Hematopoietic multipotent progenitor cell treated with erythropoietin and hydrocortisone succinate and interleukin-3 and kit ligand, for 15 days (in vitro differentiated cells): Measurements from ENCODE around the gene DNAJC27.
"Not testable (repeated sequence)": the region's sequence is repeated elsewhere in the genome, so short reads cannot be mapped to it uniquely, and the experiment has no call there.

Experiments used
- DNase-seq: peaks from one replicate; pipeline ENCODE4 v3.0.0-alpha.2; 2015; ENCODE audit warnings: low spot score

The DNAJC27 gene

DNA sequence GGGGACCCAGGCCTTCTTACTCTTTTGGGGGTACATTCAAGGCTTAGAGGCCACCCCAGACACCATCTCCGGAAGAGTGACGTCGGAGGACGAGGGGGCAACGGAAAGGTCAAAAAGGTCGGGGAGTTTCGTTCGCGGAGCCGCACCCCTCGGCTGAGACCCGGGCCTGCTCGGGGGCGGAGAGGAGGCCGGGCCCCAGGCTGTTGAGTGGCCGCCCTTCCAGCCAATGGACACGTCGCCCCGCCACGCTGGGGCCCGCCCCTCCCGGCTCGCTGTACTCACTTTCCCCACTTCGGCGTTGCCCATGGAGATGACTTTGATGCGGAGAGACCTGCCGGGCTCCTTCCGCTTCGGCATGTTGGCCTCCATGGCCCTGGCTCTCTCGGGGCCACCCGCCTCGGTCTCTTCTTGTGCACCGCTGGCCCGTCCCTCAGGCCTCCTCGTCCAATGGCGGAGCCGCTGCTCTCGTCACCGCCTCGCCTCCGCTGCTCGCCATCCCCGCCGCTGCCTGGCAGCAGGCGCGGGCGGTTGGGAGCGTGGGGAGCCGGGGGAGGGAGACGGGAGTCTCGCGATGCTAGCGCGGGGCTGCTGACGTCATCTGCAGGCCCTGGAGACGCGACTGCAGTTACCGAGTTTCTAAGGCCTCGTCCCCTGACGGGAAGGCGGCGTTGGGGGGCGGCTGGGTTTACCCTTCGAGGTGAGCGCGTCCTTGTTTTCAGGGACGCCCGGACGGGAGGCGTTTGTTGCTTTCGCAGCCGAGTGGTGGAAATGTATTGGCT lies at the start of gene DNAJC27:
DNAJC27 (minus strand) TSS at position 420 of the 779 bp plus-strand sequence; CDS start at position 369, 51 bp downstream.
- peak; percentile 97 for DNase-seq

DNA sequence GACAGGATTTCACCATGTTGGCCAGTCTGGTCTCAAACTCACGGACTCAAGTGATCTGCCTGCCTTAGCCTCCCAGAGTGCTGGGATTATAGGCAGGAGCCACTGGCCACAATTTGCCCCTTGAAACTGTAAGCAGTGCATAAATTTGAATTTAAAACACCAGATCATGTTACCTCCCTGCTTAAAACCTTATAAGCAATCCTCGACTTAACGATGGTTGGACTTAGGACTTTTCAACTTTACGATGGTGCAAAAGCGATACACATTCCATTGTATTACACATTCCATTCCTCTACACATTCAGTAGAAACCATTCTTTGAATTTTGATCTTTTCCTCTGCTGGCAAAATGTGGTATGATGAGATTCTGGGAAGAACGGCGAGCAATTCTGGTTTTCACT lies 46.9 kb upstream of the DNAJC27 start:
- no peak for DNase-seq

DNA sequence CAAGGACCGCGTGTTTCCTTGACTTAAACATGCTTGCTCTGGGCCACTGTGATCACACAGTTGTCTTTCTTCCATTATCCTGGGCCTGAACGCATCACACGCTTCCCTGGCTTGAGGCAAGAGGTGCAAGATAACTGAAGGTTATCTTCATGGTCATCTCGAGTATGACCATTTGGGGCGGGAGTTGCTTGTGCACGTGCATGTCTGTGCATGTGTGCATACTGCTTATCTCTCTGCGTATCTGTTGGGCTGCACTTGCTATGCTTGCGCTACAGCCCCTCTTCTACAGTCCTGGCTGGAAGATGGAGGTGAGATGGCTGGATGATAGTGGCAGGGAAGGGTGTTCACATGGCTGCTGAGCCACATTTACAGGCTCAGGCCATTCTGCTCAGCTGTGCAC lies 42.9 kb upstream of the DNAJC27 start:
- no peak for DNase-seq

DNA sequence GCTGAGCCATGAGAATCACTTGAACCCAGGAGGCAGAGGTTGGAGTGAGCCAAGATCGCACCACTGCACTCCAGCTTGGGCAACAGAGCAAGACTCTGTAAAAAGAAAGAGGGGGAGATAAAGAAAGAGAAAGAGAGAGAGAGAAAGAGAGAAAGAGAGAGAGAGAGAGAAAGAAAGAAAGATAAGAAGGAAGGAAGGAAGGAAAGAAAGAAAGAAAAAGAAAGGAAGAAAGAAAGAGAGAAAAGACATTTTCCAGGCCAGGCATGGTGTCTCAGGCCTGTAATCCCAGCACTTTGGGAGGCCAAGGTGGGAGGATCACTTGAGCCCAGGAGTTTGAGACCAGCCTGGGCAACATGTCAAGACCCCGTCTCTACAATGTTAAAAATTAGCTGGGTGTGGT lies 39.6 kb upstream of the DNAJC27 start:
- DNase-seq = not testable (repeated sequence)

DNA sequence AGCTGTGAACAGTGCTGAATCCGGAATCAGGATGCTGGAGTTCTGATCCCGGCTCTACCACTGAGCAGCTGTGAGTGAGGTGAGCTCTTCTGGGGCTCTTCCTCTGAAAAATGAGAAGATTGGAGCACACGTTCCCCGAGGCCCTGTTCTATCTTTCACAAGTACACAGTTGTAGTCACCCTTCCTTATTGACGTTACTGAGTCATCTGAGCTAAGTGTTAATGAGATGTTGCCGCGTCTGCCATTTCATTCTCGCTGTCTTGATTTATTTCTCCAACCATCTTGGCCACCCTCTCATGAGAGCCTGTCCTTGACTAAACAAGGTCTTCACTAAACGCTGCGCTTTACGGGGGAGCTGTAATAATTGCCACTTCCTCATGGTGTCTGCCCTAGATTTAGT lies 38.2 kb upstream of the DNAJC27 start:
- no peak for DNase-seq

DNA sequence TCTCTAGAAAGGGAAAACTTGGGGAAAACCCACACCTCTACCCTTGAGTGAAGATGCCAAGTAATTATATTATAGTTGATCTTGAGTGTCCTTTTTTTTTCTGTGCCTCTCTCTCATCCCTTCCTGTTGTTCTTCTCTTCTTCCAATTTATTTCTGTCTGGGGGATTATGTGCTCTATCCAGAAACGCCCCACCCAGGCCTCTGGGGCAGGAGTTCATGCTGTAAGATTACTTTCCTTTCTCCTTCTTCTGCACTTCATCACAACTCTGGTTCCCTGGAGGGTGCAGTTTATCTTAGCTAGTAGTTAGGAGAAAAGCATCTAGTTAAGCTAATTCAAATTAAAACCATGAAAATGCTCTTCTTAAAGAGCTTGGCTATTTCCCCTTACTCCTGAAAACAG lies 30.3 kb upstream of the DNAJC27 start:
- no peak for DNase-seq

DNA sequence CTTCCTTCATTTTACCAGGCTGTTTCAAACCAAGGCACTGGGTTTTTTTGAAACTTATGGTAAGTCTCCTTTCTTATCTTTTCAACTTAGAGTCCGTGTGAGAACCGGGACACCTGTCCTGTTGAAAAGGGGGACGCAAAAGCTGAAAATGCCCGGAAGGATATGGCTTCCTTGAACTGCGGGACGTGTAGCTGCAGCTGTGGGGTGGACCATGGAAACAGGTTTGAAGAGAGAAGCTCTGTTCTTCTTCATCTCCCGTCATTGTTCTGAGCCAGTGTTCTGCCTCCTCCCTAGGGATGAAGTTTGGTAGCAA lies 29.5 kb upstream of the DNAJC27 start:
- DNase-seq = no peak

DNA sequence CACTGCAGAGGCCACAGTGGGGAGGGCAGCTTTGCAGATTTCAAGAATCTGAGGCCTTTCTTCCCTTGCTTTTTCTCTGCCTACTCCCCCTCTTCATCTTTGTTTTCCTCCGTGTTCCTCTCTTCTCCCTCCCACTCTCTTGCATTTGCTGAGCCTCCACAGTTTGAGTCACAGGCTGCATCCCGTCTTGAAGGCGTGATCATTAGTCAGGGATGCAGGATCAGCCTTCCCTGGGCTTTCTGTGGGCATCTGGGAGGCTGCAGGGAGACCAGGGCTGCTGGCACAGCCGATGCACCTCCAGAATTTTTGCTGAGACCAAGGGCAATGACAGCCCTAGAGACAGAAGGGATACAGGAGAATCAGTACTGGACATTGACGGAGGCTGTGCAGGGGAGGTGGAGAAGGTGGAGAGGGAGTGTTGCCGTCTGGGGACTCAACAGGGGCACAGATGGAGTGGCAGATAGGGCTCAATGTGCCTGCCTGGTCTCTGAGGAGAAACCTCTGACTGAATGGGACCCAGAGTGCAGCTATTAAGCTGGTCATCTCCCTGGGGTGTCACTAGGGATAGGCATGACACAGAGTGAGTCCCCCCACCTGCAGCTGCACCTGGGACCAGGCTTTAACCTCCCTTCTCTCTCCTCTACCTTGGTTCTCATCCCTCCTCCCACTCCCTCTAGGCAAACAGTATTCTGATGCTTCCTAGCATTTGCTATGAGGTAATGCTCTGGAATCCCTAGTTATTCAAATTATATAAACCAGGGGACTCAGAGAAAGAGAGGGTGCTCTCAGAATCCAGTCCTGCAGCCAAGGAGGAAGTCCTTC lies 29.0 kb upstream of the DNAJC27 start:
- DNase-seq = no peak

DNA sequence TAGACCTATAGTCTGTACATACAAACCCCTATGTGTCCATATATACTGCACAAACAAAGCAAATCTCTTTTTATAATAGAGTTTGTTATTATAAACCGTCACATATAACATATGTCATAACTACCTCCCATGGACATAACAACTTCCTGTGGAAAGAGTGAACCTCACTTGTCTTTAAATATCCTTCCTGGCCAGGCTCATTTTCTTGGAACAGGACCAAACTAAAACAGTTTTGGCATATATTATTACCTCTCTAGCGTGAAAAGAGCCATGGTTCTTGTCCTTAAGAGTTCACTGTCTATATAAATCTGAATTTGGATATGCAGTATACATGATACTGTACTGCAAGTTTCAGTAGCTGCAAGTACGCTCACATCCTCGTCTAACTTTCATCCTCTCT lies 28.3 kb upstream of the DNAJC27 start:
- no peak for DNase-seq

DNA sequence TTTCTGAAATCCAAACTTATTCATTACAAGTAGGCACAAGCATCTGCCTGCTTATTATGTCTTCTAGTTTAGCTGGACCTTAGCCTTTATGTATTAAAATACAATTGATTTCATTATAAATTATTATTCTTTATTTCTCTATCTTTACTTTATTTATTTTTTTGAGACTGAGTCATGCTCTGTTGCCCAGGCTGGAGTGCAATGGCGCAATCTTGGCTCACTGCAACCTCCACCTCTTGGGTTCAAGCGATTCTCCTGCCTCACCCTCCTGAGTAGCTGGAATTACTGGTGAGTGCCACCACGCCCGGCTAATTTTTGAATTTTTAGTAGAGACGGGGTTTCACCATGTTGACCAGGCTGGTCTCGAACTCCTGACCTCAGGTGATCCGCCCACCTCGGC lies 27.3 kb upstream of the DNAJC27 start:
- not testable (repeated sequence) for DNase-seq

DNA sequence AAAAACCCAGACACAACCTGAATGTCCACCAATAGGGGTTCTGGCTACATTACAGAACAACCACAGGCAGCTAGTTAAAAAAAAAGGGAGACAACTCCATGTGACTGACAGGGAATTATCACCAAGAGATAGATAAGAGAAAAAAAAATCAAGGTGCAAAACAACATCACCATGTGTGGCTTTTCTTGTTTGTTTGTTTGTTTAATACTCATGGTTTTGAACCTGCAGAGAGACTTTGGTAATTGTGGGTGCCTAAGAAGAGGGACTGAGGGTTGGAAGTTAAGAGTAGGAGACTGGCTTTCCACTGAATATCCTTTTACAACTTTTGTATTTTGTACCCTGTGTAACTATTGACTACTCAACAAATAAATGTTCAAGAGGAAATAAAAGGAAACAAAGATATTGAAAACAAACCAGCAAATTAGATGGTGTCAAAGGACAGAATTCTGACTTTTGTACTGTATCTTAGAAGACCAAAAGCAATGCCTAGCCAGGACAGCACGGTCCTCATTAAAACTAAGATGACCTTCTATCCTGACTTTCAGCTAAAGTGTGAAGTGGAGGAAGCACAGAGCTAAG lies 22.5 kb upstream of the DNAJC27 start:
- no peak for DNase-seq

DNA sequence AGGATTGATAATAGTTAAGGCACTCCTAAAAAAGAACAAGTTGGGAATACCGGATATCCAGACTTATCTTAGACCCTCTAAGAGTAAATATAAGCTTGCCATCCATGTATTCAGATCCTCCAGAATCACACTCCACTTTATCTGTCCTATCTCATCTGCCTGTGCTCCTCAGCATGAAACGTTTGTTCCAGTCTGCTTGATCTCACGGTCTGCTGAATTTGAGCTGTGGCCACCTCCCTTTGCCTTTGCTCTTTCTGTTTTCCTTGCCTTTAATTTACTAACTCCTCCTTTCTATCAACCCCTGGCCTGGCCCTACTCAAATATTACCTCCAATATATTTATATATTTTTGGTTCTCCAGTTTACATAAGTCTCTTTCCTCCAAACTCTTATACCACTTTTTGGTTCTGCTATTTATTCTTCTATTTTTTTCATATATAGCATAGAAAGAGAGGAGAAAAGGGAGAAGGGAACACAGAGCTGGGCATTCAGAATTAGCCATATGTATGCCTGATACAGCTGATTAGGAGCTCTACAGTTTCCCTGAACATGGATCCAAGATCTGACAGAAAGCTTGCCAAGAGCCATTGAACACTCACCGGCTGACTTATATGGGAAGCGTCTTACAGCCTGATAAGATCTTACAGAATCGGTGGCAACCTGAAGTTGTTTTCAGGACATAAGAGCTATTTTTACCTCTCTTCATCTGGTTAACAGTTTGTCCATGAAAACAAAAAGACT lies 21.8 kb upstream of the DNAJC27 start:
- DNase-seq = no peak

DNA sequence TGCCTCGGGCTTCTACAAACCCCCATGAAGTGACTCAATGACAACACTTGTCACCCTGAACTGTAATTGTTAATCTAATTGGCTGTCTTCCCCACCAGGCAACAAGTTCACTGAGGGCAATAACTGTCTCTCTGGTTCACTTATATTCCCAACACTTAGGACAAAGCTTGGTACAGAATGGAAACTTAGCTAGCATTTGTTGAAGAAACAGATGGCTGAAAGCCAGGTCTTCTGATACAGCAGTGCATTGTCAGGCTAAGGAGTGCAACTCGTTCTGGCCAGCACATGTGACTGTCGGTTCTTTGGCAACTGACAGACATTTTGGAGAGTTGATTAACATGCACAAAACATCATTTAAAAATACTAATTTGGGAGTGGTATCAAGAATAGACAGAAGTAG lies 14.6 kb upstream of the DNAJC27 start:
- no peak for DNase-seq

DNA sequence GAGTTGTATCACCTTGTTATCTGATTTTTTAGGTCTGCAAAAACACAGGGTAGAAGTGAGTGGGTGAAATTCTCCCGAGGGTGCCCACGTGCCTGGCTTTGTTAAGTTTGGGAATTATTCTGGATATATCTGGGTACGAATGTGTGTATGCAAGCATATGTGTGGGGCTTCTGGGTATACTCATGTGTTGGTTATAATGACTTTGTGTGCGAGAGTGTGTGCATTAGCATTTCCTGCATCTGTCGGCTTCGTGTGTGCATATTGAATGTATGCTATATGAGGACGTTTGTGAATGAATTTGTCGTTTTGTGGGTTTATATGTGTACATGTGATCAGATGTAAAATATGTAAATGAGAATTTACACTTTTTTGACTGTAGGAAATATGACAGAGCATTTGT lies 13.8 kb upstream of the DNAJC27 start:
- no peak for DNase-seq

DNA sequence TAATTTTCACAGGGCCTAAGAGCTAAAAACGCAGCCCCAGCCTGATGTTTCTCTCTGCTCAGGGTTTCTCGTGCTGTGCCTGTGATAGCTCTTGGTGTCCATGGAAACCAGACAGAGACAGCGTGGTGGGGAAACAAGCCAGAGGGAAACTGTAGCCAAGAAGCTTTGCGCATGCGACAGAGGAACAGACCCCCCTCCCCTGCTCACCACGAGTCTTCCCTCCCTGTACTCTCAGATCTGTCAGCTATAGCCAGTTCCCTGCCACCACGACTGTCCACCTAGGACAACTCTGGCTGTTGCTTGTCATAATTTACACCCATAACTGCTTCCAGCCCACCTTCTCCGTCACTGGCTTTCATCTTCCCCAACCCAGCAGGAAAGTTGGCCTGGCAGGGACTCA lies 13.2 kb upstream of the DNAJC27 start:
- DNase-seq = no peak

DNA sequence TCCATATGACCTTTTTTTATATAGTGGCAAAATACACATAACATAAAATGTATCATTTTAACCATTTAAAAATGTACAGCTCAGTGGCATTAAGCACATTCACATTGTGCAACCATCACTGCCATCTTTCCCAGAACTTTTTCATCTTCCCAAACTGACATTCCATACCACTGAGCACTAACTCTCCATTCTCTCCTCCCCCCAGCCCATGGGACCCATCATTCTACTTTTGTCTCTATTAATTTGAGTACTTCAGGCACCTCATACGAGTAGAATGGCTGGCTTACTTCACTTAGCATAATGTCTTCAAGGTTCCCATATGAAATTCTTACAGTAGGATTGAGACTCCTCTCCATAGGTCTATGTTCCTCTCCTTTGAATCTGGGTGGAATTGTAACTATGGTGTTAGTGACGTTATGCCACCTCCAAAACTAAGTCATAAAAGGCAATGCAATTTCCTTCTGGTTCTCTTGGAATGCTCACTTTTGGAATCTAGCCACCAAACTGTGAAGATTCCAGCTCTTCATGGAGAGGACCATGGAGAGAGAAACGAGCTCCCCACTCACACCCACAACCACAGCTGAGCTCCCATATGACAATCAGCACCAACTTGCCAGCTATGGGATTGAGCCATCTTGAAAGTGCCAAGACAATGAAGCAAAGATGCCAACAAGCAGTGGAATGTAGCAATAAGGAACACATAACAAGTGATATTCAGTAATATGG lies 9.8 kb upstream of the DNAJC27 start:
- DNase-seq = no peak

DNA sequence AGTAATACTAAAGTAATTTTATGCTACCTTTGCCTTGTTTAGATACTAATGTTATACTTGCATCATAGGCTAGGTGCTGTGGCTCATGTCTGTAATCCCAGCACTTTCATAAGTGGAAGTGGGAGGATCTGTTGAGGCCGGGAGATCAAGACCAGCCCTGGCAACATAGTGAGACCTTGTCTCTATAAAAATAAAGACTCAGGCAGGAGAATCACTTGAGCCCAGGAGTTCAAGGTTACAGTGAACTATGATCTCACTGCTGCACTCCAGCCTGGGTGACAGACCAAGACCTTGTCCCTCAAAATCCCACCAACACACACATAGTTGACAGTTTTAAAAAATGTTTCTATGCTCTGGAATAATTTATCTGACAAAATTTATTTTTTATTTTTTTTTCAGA lies 6.9 kb upstream of the DNAJC27 start:
- DNase-seq = no peak

DNA sequence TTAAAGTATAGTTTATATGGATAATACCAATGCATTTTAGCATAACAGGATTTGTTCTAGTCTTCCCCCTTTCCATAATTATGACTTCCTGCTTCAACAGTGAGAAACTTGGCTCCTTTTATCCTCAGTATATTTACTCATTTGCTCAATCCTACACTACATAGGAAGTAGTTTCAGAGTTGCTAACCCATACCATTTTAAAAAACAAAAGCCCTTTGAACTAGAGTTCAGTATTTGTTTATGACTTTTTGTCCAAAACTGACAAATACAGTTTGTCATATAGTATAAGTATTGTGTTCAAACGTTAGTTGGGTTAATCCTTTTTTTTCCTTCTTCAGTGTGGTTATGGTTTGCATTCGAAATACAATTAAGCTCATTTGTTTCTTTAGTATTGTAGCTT lies 5.9 kb upstream of the DNAJC27 start:
- no peak for DNase-seq

DNA sequence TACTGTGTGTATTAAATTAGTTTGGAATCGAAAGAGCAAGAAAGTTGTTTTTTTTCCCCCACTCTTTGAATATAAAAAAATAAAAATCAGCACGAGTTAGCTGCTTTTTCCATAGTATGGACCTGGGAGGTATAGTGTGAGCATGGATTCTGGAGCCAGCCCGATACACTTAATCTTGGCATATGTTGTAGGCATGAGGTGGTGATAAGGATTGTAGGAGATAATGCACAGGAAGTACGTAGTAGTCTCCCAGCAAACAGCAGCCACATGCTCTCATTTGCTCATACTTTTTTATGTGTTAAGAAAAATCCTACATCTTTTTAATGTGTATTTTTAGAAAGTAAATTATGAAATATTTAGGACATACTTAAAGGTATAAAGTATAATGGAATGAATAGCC lies 2.1 kb upstream of the DNAJC27 start:
- peak; percentile 36 for DNase-seq

DNA sequence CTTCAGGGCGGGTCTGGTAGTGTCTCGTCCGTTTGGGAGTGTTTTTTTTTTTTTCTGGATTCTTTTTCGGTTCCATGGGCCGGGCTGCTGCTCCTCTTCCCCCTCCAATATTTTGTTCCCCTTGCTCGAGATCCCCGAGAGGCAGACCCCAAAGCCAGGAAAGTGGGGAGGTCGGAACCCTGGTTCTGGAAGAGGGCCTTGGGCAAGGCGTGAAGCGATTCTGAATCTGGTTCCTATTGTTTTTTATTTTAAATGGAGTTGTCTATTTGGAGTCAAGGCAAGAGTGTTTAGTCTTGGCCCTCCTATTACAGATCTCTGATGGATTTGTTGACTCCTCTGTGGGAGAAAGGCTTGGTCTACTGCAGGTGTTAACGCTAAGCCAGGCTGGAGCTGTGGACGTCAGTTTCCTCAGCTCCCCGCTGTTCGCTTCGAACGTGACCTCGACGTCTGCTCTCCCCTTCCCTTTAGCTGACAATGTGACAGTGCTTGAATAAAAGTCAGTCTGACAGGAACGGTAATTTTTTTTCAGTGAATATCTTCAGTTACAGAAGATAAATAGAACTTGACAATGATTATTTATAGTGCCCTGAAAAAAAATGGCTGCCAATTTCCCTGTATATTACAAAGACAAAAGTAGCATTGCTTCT lies 683 bp upstream of the DNAJC27 start:
- peak; percentile 57 for DNase-seq

DNA sequence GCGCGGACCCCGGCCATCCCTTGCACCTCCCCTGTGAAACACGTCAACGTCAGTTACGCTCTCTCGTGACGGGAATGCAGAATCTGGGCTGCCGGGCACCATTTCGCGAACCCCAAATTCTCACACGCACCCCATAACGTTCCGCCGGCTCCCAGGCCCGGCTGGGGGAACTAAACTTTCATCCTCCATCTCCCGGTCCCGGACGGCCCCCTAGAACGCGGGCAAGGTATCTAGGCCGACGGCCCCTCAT lies 544 bp downstream of the DNAJC27 start:
- no peak for DNase-seq
